ENCODE results near the gene CRAMP1.
A peak's percentile ranks its signal among the peaks of the same experiment; 100 is the strongest.
"Not testable (repeated sequence)": the region's sequence is repeated elsewhere in the genome, so short reads cannot be mapped to it uniquely, and the experiment has no call there.

The CRAMP1 gene, protein sequence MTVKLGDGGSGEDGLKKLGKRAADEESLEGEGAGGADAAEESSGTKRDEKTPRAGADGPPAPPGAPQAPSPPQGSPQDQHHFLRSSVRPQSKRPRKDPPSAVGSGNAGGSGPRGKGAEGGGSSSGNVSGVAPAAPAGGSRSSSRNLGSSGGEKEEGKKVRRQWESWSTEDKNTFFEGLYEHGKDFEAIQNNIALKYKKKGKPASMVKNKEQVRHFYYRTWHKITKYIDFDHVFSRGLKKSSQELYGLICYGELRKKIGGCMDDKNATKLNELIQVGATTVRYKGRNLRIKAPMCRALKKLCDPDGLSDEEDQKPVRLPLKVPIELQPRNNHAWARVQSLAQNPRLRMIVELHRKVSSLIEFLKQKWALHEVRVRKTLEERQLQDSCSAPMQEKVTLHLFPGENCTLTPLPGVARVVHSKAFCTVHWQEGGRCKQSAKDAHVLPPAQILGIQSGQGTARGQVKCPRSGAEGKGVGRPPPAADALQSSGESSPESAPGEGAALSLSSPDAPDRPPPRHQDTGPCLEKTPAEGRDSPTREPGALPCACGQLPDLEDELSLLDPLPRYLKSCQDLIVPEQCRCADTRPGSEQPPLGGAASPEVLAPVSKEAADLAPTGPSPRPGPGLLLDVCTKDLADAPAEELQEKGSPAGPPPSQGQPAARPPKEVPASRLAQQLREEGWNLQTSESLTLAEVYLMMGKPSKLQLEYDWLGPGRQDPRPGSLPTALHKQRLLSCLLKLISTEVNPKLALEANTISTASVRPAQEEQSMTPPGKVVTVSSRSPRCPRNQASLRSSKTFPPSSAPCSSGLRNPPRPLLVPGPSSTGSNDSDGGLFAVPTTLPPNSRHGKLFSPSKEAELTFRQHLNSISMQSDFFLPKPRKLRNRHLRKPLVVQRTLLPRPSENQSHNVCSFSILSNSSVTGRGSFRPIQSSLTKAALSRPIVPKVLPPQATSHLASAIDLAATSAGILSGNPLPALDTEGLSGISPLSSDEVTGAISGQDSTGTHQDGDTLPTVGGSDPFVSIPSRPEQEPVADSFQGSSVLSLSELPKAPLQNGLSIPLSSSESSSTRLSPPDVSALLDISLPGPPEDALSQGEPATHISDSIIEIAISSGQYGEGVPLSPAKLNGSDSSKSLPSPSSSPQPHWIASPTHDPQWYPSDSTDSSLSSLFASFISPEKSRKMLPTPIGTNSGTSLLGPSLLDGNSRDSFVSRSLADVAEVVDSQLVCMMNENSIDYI (N-terminal part only)

DNA sequence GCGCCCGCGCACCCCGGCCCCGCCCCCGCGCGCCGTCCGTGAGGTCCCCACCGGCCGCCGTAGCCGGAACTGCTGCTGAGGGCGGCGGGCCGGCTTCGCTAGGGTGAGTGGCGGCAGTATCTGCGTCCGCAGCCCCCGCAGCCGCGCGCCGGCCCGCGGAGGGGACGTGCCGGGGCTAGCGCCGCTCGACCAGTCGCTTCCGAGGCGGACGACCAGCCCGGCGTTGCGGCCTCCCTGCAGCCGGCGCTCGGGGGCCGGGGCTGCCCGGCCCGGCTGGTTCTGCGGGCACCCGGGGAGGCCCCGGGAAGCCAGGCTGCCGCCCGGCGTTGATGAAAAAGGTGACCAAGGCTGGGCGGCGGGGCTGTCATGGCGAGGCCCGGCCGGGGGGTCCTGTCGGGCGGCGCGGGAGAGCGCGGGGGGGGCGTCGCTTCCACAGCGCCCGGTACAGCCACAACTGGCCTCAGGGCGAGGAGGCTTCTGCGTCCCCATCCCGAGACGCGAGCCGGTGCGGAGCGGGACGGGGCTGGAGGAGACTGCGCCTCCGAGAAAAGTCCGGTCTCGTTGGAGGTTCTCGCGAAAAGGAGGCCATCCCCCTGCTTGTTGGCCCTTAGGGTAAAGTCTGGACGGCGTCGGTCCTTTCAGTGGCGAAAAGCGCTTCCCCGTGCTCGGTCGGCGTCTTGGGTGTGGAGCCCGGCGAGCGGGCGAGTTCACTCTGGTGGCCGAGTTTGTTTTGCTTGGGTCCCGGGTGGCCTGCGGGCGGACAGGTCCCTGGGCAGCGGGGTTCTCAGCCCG lies at the start of gene CRAMP1:
Gene CRAMP1, plus strand, starts transcription at position 41 of the 792 bp plus-strand sequence. CDS start 2,280 bp downstream, outside the sequence.
- peak; percentile 25 for DNase-seq

DNA sequence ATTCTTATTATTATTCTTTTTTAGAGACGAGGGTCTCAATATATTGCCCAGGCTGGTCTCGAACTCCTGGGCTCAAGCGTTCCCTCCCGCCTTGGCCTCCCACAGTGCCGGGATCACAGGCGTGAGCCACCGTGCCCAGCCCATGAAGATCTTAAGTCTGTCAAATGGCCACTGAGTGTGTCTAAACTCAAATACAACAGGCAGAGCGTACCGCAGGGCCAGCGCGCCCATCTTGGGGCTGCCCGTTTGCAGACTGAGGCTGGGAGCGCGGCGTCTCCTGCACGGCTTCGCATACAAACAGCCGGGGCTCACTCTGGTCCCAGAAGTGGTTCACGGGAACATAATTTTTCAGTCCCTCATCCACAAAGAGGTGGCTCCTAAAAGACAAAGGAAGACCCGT lies 48.4 kb upstream of the CRAMP1 start:
- no peak for DNase-seq

DNA sequence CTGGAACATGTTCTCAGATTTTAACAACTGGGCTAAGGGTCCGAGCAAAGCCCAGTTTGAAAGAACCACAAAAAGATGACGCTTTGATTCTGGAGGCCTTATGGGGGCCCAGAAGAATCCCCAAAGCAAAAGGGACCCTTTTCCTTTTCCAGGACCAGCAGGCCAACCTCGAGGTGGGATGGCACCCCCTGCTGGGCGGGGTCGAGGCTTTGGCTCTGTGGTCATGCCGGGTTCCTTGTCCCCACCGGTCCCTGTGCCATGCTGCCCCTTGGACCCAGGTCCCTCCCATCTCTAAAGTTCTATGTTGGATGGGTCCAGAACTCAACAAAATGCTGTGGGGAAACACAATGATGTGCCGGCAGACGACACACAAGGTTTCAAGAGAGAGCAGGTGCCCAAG lies 47.8 kb upstream of the CRAMP1 start:
- no peak for DNase-seq

DNA sequence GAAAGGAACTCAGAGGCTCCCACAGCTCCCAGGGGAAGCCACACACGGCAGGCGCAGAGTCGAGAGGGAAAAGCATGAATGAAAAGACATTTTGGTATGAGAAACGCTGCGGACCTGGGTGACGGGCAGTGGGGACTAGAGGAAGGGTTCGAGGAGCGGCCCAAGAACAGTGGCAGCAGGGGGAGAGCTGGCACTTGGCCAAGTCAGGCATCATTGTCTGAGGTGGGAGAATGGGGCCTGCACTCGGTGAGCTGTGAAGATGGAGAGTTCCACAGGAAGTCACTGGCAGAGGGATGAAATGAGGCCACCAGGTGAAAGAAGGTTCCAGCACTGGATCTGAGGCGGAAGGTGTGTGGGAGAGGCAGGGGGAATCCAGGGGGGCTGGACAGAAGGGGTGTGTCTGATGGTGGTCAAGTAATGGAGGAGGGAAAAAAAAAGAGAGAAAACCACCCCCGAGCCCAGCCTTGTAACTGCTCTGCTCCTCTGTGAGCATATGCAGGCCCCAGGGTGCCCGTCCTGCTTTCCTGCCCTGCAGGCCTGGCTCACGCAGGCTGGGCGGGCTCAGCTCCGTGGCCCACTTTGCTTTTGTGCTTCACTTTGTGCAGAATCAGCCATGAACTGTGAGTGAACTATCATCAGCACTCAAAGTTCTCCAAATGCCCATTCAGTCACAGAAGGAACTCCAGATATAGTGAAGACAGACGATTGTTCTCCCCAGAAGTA lies 46.9 kb upstream of the CRAMP1 start:
- DNase-seq = no peak

DNA sequence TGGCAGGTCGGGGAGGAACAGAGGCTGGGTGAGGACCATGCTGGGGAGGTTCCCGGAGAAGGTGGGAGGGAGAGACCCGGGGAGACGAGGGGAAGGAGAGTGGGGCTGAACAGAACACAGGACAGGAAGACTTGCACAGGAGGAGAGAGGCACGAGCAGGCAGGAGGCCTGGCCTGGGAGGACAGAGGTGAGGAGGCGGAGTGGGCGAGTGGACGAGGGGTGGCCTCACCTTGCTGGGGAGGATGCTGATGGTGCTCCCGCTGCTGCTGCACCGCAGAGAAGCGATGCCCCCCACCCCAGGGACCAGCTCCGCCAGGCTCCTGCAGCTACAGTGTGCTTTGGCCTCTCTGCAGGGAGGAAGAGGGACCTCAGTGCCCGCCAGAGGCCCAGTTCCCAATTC lies 44.2 kb upstream of the CRAMP1 start:
- no peak for DNase-seq

DNA sequence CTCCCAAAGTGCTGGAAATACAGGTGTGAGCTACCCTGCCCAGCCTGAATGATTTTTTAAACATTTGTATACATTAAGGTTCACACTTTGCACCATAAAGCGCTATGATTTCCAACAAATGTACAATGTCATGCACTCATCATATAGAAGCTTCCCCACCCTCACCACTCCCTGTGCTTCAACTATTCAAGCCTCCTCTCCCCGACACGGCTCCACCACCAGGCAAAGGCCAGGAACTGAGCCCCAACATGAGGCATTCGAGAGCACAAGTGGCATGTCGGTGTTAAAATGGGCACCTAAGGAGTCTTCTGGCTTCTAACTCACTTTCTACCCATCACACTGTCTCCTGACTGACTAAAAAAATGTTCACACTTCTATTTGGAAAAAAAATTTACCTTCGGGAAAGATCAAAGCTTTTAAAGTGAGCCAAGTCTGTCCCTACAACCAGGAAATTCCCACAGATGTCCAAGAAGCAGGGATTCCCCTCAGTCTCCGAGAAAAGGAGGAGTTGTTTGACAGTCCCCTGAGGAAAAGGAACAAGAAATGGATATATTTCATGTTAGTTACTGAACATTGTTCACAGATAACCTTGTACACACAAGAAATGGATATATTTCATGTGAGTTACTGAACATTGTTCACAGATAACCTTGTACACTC lies 41.0 kb upstream of the CRAMP1 start:
- no peak for DNase-seq

DNA sequence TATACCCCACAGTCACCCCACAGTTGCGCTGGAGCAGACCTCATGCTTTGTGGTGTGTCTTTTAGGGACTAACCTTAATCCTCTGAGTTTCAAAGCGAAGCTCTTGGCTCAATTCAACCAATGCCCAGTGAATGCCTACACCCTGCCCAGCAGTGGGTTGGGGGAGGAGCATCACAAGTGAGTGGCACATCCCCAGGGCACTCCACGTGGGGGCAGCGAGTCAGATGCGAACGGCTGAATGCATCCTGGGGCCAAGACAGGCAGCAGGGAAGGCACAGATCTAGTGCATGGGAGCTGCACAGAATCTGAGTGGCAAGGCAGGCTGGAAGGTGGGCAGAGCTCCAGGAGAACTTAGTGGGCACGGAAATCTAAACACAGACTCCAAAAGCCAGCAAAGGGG lies 39.5 kb upstream of the CRAMP1 start:
- DNase-seq = no peak

DNA sequence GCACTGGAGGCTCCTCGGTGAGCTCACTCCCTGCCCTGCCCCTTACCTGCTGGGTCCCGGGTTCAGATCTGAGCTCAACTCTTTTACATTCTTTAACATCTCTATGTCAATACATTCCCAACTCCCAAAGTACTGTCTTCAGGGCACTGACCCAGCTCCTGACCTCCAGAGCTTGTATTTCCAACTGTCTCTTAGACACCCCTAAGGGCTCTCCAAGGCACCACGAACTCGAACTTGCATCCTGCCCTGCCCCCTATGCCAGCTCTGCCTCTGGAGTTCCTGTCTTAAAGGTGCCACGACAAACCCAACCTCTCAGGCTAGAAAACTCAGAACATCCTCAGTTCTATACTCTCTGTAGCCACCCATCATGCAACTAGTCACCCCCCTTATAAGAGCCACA lies 38.9 kb upstream of the CRAMP1 start:
- no peak for DNase-seq

DNA sequence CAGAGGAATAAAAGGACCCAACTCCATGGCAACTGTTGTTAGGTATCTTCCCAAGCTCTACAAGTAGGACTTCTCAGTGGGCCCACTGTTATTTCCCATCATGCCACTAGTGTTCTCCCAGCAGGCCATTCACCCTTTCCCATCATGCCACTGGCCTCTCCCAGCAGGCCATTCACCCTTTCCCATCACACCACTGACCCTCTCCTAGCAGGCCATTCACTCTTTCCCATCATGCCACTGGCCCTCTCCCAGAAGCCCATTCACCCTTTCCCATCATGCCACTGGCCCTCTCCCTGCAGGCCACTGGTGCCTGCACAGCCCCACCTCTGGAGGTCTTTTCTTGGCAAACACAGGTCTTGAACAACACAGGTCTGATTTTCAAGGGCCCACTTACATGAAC lies 36.6 kb upstream of the CRAMP1 start:
- no peak for DNase-seq

DNA sequence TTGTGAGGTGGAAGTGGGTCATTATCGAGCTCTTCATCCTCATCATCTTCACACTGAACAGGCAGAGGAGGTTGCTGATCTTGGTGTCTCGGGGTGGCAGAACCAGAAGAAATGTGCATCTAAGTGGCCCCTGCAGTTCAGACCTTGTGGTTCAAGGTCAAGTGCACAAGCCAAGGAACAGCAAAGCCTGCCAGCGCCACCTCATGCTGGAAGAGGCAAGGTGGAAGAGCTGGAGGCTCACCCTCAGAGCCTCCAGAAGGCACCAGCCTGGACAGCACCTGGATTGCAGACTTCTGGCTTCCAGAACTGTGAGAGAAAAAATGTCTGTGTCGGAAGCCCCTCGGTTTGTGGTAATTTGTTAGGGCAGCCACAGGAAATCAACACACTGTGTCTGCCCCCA lies 32.9 kb upstream of the CRAMP1 start:
- no peak for DNase-seq

DNA sequence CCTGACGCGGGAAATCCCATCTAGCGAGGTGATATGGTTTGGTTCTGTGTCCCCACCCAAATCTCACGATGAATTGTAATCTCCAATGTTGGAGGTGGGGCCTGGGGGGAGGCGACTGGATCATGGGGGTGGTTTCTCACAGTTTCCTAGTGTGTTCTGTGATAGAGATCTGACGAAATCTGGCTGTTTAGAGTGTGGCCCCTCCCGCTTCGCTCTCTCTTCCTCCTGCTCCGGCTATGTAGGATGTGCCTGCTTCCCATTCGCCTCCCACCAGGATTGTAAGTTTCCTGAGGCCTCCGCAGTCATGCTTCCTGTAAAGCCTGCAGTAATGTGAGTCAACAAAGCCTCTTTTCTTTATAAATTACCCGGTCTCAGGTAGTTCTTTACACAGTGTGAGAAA lies 31.9 kb upstream of the CRAMP1 start:
- no peak for DNase-seq

DNA sequence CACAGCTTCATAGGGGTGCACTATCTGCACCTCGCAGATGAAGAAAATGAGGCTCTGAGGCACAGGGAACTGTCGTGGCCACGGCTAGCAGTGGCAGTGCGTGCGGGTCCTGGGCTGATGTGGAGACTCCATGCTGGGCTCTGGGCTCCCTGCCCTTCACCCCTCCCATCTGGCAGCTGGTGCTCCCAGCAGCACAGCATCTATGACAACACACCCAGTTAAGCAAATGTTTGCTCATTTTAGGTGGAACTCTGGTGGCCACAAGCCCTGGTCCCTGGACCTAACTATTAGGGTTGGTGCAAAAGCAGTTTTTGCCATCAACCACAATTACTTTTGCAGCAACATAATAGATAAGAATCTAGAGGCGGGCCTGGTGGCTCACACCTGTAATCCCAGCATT lies 31.2 kb upstream of the CRAMP1 start:
- no peak for DNase-seq

DNA sequence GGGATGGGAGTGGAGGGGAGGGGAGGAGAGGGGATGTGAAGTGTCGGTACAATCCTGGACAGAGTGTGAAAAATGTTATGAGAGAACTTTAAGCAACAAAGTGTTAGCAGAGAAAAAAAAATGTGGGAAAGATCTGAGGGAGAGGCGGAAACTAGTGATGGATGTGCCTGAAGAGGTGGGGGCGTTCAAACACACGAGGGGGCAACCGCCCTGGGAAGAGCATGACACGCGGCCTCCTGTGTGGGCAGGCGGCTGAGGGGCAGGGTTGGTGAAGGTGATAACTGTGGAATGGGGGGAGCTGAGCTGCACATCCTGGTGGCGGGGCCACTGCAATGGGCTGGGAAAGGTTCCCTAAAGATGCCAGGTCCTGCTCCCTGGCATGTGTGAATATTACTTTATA lies 30.4 kb upstream of the CRAMP1 start:
- DNase-seq = no peak

DNA sequence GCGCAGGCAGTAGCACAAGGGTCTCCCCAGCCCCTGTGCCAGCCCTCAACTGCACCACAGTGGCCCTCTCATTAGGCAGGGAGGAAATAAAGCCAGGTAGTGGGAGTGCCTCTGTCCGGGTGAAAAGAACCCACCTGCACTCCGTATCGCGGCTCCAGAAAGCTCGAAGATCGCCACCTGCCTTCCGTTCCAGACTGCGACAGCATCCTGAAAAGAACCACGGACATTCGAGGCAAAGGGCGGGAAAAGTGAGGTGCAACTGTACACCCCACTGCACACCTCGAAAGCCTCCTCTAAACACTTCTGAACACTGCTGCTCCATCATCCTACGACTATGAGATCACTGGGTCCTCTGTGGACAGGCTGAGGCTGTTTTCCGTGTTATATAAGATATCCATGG lies 29.0 kb upstream of the CRAMP1 start:
- DNase-seq = no peak

DNA sequence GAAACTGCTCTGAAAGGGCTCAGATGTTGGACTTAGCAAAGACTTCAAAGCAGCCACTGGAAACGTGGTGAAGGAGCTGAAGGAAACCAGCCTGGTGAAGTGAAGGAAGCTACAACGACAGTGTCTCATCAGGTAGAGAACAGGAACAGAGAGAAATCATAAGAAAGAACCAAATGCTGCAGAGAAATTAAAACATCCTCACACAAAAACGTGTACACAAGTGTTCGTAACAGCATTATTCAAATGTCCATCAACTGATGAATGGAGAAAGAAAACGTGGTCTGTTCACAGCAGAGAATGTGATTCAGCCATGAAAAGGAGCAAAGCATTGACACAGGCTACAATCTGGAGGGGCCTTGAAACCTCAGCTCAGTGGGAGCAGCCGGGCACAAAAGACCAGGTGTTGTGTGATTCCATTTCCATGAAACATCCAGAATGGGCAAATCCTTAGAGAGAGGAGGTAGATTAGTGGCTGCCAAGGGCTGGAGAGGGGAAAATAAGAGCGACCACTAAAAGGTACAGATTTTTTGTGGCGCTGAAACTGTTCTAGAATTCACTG lies 27.2 kb upstream of the CRAMP1 start:
- DNase-seq = no peak

DNA sequence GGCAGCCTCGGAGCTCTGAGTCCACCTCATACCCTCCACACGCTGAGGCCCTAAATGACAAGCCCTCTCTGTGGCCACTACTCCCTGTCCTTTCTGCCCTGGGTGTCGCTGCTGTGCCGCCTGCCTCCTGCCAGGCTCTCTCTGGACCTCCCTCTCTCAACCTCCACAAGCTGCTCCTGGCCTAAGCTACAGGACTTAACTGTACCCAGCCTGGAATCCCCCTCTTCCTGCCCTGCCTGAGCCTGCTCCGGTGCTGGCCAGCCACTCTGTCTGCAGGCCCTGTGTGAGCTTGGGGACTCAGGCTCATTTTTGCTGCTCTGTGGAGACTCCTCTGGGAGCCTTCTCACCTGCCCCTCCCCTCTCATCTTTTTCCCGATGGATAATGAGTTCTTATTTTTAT lies 21.8 kb upstream of the CRAMP1 start:
- no peak for DNase-seq

DNA sequence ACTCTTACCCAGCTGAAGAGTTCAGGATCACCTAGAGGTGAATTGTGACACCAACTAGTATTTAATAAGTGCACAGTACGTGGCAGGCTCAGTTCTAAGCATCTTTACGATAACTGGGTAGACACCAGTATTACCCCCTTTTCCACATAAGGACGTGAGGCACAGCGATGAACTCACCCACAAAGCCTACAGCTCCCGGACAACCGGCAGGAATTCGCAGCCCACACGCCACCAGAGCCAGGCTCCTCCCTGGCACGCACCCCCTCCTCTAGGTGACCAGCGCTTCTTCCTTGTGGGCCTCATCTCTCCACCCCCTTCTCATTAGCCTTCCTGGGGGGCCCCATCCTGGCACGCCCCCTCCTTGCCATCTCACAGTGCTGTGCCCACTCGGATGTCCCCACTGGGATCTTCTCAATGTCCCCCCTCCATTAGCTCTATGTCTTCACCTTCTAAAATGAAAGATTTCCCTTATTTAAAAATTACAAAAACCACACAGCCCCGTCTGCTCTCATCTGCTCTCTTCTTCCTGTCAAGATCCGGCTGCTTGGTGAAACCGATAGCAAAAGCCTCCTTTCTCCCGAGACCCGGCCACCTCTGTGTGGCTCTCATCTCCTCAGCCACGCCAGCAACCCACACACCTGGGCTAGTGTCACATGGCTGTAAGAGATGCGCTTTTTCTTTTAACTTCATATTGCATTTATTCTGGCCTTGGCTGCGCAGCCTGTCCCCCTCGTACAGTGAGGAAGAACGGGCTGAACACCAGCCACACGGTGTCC lies 21.0 kb upstream of the CRAMP1 start:
- DNase-seq = no peak

DNA sequence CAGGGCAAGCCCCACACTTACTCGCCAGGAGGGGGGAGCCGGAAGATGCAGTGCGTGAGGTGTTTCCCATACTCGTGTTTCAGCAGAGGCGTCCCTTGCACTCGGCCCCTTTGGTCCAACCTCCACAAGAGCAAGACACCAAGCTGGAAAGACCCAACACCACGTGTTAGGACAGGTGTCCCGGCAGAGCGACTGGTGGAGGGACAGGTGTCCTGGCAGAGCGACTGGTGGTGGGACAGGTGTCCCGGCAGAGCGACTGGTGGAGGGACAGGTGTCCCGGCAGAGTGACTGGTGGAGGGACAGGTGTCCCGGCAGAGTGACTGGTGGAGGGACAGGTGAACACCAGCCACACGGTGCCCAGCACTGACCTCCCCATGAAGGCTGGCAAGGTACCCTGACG lies 19.7 kb upstream of the CRAMP1 start:
- DNase-seq = no peak

DNA sequence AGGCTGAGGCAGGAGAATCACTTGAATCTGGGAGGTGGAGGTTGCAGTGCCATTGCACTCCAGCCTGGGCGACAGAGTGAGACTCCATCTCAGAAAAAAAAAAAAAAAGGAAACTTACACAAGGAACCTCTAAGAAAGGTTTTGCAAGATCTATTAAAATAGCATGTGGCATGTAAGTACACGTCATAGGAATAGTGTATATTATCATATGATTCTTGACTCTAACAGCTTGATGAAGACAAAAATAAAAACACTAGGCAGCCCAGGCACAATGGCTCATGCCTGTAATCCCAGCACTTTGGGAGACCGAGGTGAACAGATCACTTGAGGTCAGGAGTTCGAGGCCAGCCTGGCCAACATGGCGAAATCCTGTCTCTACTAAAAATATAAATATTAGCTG lies 16.6 kb upstream of the CRAMP1 start:
- DNase-seq = not testable (repeated sequence)

DNA sequence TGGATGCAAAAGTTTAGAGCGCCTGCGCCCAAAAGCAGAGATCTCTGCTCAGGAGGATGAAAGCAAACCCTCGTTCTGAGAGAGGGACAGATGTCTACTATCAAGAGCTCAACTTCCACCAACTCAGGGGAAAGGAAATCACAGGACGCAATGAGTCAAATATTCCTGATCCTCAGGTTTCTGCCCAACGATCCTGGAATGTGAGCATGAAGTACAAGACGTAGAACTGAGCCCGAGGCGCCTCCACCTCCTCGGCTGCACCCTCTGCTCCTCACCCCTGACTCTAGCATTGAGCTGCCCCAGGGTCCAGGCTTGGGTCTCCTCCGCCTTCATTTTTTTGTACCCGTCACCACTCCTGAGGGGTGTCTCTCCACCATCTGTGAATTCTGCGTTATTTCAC lies 15.6 kb upstream of the CRAMP1 start:
- no peak for DNase-seq

Measured in activated naive CD4-positive, alpha-beta T cell treated with Interleukin-2 at 50 U/mL for 16 hours (primary cell).